Esophagus squamous epithelium (tissue), 5 donors: ENCODE measurements around the gene ZNF384. TPM values are rescaled to one million over a fixed set of nuclear protein-coding genes. Genes with fewer than 3 reads are reported as not detected.

Source experiments
- DNase-seq: peaks from one replicate; lab custom pipeline; 2025; lab: John Stamatoyannopoulos, UW
- H3K27ac ChIP-seq, 4 donors: fragments of 200-600 bp; sonication (generic); one replicate each; pipeline ENCODE4 v1.5.1; 2016 to 2019; ENCODE audit warnings: mild to moderate bottlenecking in 1 of 4
- H3K27me3 ChIP-seq, 4 donors: fragments of 200-600 bp; sonication (generic); 1 replicate in 3 of 4; 2 replicates in 1 of 4; pipeline versions ENCODE4 v1.5.1 to v1.6.0; 2017 to 2021; ENCODE audit warnings: antibody characterized with exemption in 1 of 4
- H3K36me3 ChIP-seq, 3 donors: fragments of 200-600 bp; sonication (generic); one replicate each; pipeline ENCODE4 v1.5.1; 2016 to 2019
- H3K4me1 ChIP-seq, 3 donors: fragments of 200-600 bp; sonication (generic); one replicate each; pipeline ENCODE4 v1.5.1; 2017 to 2019
- H3K4me3 ChIP-seq, 4 donors: fragments of 200-600 bp; sonication (generic); 1 replicate in 3 of 4; 2 replicates in 1 of 4; pipeline ENCODE4 v1.5.1; 2016 to 2019; ENCODE audit warnings: mild to moderate bottlenecking in 2 of 4, moderate library complexity in 1 of 4
- H3K9me3 ChIP-seq, 3 donors: fragments of 200-600 bp; sonication (generic); one replicate each; pipeline ENCODE4 v1.5.1; 2016 to 2019
- POLR2A ChIP-seq, 4 donors: fragments of 450-650 bp; IDR thresholded peaks; one replicate each; pipeline ENCODE4 v1.6.1; 2017; ENCODE audit warnings: antibody characterized with exemption in 4 of 4, mild to moderate bottlenecking in 4 of 4, moderate library complexity in 3 of 4
- WGBS, 2 donors: methylation state at CpG; one replicate each; pipeline ENCODE4 v1.1.5; 2018; 5-methylcytosine and 5-hydroxymethylcytosine counted together
- intact Hi-C: fragments of 100-400 bp; cut with DNase I; formaldehyde crosslinking; loops from one replicate; pipeline ENCODE4 v1.15.0; 2022
- total RNA-seq, 4 donors: library from RNA; depleted of rRNA; stranded (reverse); fragments of >200 nt; gene quantifications; one replicate each; pipeline ENCODE4 v1.1.0, GENCODE V29; 2016
- TF ChIP-seq, protein P1 (sequence below), 6 experiments: fragments of 450-650 bp in 4 of 6; fragments of 200-600 bp in 2 of 6; sonication (generic) in 2 of 6; IDR thresholded peaks; one replicate each; pipeline ENCODE4 v1.5.1; 2016 to 2019; ENCODE audit warnings: antibody characterized with exemption in 6 of 6, mild to moderate bottlenecking in 4 of 6, moderate library complexity in 4 of 6
- donor health status: DM: yes; HTN: yes; CAD: no.

Gene ZNF384
- total RNA-seq, 4 donors from 2014 or later = 19.6 to 36.2 (median 26.8) TPM

DNA sequence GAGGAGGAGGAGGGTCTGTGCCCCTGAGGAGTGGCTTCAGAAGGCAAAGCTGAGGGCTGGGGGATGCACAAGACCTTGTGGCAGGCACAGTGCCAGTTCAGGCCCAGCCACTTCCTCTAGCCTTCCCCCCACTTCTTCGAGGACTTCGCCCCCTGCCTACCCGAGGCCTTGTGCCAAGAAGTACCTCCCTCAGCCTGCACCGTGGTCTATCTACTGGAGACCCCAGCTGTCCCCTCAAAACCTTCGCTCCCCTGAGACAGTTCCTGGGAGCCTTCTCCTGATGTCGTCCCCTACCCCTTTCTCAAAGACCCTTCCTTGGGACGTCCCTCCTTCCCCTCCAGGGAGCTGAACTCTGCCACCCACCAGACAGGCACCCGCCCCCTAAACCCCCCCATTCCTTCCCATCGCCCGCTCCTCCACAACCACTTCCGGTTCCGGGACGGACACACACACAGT lies 604 bp downstream of the ZNF384 start:
- TF ChIP-seq POLR2A (IDR thresholded peaks at IDR 0.05) = no peak
- TF ChIP-seq, protein P1, sequence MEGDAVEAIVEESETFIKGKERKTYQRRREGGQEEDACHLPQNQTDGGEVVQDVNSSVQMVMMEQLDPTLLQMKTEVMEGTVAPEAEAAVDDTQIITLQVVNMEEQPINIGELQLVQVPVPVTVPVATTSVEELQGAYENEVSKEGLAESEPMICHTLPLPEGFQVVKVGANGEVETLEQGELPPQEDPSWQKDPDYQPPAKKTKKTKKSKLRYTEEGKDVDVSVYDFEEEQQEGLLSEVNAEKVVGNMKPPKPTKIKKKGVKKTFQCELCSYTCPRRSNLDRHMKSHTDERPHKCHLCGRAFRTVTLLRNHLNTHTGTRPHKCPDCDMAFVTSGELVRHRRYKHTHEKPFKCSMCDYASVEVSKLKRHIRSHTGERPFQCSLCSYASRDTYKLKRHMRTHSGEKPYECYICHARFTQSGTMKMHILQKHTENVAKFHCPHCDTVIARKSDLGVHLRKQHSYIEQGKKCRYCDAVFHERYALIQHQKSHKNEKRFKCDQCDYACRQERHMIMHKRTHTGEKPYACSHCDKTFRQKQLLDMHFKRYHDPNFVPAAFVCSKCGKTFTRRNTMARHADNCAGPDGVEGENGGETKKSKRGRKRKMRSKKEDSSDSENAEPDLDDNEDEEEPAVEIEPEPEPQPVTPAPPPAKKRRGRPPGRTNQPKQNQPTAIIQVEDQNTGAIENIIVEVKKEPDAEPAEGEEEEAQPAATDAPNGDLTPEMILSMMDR (IDR thresholded peaks at IDR 0.05) = no peak
- DNase-seq = peak; percentile 54
- intact Hi-C loops = no loop called here
- H3K36me3 ChIP-seq = peaks cover 0 to 30% (median 2%) of the 10 kb centered on the region in 3 donors
- H3K27me3 ChIP-seq = no peaks in the 10 kb centered on the region
- no peaks in the 10 kb centered on the region for H3K9me3 ChIP-seq
- H3K4me1 ChIP-seq = peaks cover 7 to 67% (median 25%) of the 10 kb centered on the region in 3 donors
- H3K4me3 ChIP-seq = peak overlapping the region; percentile 84 to 93 (median 86)
- WGBS, 2 donors = 0 to 5% methylated on average over 3 to 6 of the region's 13 CpGs
- peak overlapping the region; percentile 94 to 99 (median 98) for H3K27ac ChIP-seq

DNA sequence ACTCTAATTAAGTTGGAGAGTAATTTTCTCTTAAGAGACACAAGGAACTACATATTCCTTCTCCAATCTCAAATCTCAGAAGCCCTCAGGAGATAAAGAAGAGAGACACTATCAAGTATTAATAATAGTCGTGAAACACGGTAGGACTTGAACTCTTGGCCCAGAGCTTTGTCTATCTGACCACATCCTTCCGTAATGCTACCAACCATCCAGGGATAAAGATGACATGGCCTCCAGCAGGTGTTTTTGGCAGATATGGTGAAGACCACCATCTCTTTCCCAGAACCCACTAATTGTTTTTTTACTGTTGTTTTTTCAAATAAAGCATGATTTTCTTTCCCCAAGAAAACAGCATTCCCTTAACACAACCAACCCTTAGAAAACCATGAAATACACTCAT lies 3.4 kb downstream of the ZNF384 start:
- peaks cover 7 to 68% (median 25%) of the 10 kb centered on the region in 3 donors for H3K4me1 ChIP-seq
- no peaks in the 10 kb centered on the region for H3K9me3 ChIP-seq
- intact Hi-C loops = no loop called here
- H3K36me3 ChIP-seq = peaks cover 8 to 57% (median 8%) of the 10 kb centered on the region in 3 donors
- WGBS, 2 donors = 76 to 79% methylated on average over 3 of the region's 3 CpGs
- H3K27me3 ChIP-seq = no peaks in the 10 kb centered on the region
- TF ChIP-seq, protein P1 (IDR thresholded peaks at IDR 0.05) = no peak
- TF ChIP-seq POLR2A (IDR thresholded peaks at IDR 0.05) = no peak
- no peak overlapping the region for H3K4me3 ChIP-seq
- DNase-seq = no peak
- no peak overlapping the region for H3K27ac ChIP-seq

DNA sequence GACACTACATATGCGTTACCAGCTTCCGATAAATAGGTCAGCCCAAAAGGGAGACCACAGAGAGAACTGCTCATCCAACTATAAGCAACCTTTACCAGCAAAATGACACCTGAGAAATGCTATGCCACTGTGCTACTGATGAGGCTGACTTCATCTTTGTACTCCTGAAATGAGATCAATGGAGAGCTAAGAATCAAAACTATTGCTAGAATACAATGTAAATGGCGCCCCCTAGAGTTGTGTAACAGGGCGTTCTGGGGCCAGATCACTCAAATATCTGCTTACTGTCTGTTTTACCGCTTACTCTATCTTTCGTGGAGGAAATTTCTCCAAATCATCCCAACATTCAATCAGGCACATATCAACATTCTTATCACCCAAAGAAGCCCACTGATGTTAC lies 4.6 kb downstream of the ZNF384 start:
- no peaks in the 10 kb centered on the region for H3K9me3 ChIP-seq
- peaks cover 8 to 69% (median 14%) of the 10 kb centered on the region in 3 donors for H3K36me3 ChIP-seq
- peaks cover 7 to 57% (median 19%) of the 10 kb centered on the region in 3 donors for H3K4me1 ChIP-seq
- intact Hi-C loops = no loop called here
- no peak for TF ChIP-seq POLR2A (IDR thresholded peaks at IDR 0.05)
- TF ChIP-seq, protein P1 (IDR thresholded peaks at IDR 0.05) = peak in 4 of 6 experiments; percentile 27 to 45 (median 40)
- DNase-seq = no peak
- H3K4me3 ChIP-seq = no peak overlapping the region
- H3K27ac ChIP-seq = no peak overlapping the region
- 62 to 63% methylated on average over 6 of the region's 6 CpGs for WGBS, 2 donors
- no peaks in the 10 kb centered on the region for H3K27me3 ChIP-seq

DNA sequence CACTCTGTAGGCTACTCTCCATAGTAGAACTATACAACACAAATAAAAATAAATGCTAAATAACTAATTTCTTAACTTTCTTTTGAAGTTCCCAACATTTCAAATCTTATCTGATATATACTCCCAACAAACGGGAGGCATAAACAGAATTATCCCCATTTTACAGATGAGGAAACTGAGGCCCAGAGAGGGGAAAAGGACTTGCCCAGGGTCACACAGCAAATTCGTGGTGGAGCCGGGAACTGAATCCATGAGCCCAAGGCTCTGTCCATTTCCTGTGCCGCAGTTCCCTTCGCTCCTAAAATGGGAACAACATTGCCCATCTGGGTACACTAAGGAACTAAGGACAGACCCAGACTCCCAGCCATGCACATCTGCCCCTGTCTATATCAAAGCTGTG lies 12.2 kb downstream of the ZNF384 start:
- Histone ChIP-seq H3K4me1 (peaks cover 0 to 4% (median 0%) of the 10 kb centered on the region in 3 donors), H3K27me3 (no peaks in the 10 kb centered on the region), H3K36me3 (peaks cover 46 to 99% (median 67%) of the 10 kb centered on the region in 3 donors), H3K27ac (no peak overlapping the region), H3K9me3 (no peaks in the 10 kb centered on the region), H3K4me3 (no peak overlapping the region)
- 93 to 100% methylated on average over 5 of the region's 5 CpGs for WGBS, 2 donors
- TF ChIP-seq POLR2A (IDR thresholded peaks at IDR 0.05) = no peak
- DNase-seq = no peak
- intact Hi-C loops = no loop called here

DNA sequence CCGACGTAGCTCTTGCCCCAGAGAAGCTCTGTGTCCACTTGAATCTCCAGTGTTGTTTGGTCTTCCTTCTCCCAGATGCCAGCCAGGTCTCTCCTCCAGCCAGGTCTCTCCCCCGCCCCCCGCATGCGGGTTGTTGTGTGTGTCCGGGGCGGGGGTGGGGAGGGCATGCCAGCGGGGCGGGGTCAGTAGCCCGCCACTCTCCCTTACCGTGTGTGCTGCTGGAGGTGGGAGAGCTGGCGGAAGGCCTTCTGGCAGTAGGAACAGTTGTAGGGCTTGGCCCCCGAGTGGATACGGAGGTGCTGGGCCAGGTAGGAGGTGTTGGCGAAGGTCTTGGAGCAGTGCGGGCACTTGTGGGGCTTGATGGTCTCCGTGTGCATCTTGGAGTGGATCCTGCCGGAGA lies 17.0 kb downstream of the ZNF384 start:
- WGBS, 2 donors = 85 to 97% methylated on average over 7 of the region's 18 CpGs
- Histone ChIP-seq H3K36me3 (peaks cover 50 to 100% (median 82%) of the 10 kb centered on the region in 3 donors), H3K27ac (no peak overlapping the region), H3K4me1 (no peaks in the 10 kb centered on the region), H3K4me3 (no peak overlapping the region), H3K9me3 (no peaks in the 10 kb centered on the region), H3K27me3 (no peaks in the 10 kb centered on the region)
- TF ChIP-seq, protein P1 (IDR thresholded peaks at IDR 0.05) = no peak
- TF ChIP-seq POLR2A (IDR thresholded peaks at IDR 0.05) = no peak
- no peak for DNase-seq
- intact Hi-C loops = no loop called here
